ENCODE measurements around the gene ZYG11A.

DNA sequence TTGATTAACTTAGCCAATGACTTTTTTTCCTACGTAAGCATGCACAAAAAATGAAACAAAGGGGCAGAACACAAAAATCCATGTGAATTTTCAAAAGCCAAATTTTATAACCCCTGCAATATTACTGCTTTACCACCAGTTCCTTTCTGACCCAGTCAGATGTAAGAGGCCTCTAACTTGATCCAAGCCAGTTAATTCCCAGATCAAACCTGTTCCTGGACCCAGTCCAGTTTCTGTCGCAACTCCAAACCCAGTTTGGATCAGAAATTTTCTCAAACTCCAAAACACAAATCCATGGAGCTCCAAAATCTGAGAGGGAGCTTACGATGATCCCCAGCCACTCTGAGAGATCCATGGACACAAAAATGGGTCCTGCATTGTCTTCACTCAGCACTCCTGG lies 7.8 kb upstream of the ZYG11A start:
- no peak for TF ChIP-seq JUN (CRISPR knock-in tag; IDR thresholded peaks at IDR 0.05)
- TF ChIP-seq, protein P1, sequence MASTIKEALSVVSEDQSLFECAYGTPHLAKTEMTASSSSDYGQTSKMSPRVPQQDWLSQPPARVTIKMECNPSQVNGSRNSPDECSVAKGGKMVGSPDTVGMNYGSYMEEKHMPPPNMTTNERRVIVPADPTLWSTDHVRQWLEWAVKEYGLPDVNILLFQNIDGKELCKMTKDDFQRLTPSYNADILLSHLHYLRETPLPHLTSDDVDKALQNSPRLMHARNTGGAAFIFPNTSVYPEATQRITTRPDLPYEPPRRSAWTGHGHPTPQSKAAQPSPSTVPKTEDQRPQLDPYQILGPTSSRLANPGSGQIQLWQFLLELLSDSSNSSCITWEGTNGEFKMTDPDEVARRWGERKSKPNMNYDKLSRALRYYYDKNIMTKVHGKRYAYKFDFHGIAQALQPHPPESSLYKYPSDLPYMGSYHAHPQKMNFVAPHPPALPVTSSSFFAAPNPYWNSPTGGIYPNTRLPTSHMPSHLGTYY (CRISPR knock-in tag; IDR thresholded peaks at IDR 0.05), result no peak
- TF ChIP-seq FOXK1 (CRISPR knock-in tag; IDR thresholded peaks at IDR 0.05), result no peak
- TF ChIP-seq, protein P2, sequence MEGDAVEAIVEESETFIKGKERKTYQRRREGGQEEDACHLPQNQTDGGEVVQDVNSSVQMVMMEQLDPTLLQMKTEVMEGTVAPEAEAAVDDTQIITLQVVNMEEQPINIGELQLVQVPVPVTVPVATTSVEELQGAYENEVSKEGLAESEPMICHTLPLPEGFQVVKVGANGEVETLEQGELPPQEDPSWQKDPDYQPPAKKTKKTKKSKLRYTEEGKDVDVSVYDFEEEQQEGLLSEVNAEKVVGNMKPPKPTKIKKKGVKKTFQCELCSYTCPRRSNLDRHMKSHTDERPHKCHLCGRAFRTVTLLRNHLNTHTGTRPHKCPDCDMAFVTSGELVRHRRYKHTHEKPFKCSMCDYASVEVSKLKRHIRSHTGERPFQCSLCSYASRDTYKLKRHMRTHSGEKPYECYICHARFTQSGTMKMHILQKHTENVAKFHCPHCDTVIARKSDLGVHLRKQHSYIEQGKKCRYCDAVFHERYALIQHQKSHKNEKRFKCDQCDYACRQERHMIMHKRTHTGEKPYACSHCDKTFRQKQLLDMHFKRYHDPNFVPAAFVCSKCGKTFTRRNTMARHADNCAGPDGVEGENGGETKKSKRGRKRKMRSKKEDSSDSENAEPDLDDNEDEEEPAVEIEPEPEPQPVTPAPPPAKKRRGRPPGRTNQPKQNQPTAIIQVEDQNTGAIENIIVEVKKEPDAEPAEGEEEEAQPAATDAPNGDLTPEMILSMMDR (IDR thresholded peaks at IDR 0.05), result no peak
- TF ChIP-seq, protein P3, sequence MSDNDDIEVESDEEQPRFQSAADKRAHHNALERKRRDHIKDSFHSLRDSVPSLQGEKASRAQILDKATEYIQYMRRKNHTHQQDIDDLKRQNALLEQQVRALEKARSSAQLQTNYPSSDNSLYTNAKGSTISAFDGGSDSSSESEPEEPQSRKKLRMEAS (CRISPR knock-in tag; IDR thresholded peaks at IDR 0.05), result no peak
- no peak for TF ChIP-seq CREB1 (CRISPR knock-in tag; IDR thresholded peaks at IDR 0.05)
- TF ChIP-seq, protein P4, sequence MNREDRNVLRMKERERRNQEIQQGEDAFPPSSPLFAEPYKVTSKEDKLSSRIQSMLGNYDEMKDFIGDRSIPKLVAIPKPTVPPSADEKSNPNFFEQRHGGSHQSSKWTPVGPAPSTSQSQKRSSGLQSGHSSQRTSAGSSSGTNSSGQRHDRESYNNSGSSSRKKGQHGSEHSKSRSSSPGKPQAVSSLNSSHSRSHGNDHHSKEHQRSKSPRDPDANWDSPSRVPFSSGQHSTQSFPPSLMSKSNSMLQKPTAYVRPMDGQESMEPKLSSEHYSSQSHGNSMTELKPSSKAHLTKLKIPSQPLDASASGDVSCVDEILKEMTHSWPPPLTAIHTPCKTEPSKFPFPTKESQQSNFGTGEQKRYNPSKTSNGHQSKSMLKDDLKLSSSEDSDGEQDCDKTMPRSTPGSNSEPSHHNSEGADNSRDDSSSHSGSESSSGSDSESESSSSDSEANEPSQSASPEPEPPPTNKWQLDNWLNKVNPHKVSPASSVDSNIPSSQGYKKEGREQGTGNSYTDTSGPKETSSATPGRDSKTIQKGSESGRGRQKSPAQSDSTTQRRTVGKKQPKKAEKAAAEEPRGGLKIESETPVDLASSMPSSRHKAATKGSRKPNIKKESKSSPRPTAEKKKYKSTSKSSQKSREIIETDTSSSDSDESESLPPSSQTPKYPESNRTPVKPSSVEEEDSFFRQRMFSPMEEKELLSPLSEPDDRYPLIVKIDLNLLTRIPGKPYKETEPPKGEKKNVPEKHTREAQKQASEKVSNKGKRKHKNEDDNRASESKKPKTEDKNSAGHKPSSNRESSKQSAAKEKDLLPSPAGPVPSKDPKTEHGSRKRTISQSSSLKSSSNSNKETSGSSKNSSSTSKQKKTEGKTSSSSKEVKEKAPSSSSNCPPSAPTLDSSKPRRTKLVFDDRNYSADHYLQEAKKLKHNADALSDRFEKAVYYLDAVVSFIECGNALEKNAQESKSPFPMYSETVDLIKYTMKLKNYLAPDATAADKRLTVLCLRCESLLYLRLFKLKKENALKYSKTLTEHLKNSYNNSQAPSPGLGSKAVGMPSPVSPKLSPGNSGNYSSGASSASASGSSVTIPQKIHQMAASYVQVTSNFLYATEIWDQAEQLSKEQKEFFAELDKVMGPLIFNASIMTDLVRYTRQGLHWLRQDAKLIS (CRISPR knock-in tag; IDR thresholded peaks at IDR 0.05; ENCODE audit: borderline replicate concordance), result no peak
- TF ChIP-seq, protein P5, sequence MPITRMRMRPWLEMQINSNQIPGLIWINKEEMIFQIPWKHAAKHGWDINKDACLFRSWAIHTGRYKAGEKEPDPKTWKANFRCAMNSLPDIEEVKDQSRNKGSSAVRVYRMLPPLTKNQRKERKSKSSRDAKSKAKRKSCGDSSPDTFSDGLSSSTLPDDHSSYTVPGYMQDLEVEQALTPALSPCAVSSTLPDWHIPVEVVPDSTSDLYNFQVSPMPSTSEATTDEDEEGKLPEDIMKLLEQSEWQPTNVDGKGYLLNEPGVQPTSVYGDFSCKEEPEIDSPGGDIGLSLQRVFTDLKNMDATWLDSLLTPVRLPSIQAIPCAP (CRISPR knock-in tag; IDR thresholded peaks at IDR 0.05), result no peak
- no peak for TF ChIP-seq ELF4 (CRISPR knock-in tag; IDR thresholded peaks at IDR 0.05; ENCODE audit: low read depth)
- no peak for TF ChIP-seq ETV6 (CRISPR knock-in tag; IDR thresholded peaks at IDR 0.05)
- no peak for TF ChIP-seq GABPB1 (CRISPR knock-in tag; IDR thresholded peaks at IDR 0.05)
- no peak for TF ChIP-seq ZNF317 (CRISPR knock-in tag; IDR thresholded peaks at IDR 0.05; ENCODE audit: borderline replicate concordance, low read depth)
- TF ChIP-seq, protein P6, sequence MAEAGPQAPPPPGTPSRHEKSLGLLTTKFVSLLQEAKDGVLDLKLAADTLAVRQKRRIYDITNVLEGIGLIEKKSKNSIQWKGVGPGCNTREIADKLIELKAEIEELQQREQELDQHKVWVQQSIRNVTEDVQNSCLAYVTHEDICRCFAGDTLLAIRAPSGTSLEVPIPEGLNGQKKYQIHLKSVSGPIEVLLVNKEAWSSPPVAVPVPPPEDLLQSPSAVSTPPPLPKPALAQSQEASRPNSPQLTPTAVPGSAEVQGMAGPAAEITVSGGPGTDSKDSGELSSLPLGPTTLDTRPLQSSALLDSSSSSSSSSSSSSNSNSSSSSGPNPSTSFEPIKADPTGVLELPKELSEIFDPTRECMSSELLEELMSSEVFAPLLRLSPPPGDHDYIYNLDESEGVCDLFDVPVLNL (CRISPR knock-in tag; IDR thresholded peaks at IDR 0.05; ENCODE audit: borderline replicate concordance, low read depth), result no peak

All from WTC11 (cell line).